Neutrophil (primary cell): ENCODE results near the gene GNL3L.
"Not testable (repeated sequence)": the region's sequence is repeated elsewhere in the genome, so short reads cannot be mapped to it uniquely, and the experiment has no call there.

Source experiments
- H3K27ac ChIP-seq: fragments of 200-600 bp; sonication (generic); 2 replicates; pipeline ENCODE4 v1.5.1; 2016; ENCODE audit warnings: mild to moderate bottlenecking, moderate library complexity
- H3K27me3 ChIP-seq: fragments of 200-600 bp; sonication (generic); 2 replicates; pipeline ENCODE4 v1.6.0; 2016; ENCODE audit warnings: mild to moderate bottlenecking
- H3K36me3 ChIP-seq: fragments of 200-600 bp; sonication (generic); 2 replicates; pipeline ENCODE4 v1.5.1; 2017
- H3K4me1 ChIP-seq, 2 experiments: fragments of 200-600 bp in 1 of 2; sonication (generic) in 1 of 2; 1 replicate in 1 of 2; 2 replicates in 1 of 2; pipeline versions ENCODE4 v1.5.1 to v1.6.1; 2013 to 2016; ENCODE audit warnings: low read depth in 1 of 2, low read length in 1 of 2, mild to moderate bottlenecking in 1 of 2, moderate library complexity in 1 of 2; ENCODE audit not compliant: control insufficient read depth in 1 of 2, insufficient read depth in 1 of 2
- H3K4me3 ChIP-seq, 2 experiments: fragments of 200-600 bp in 1 of 2; sonication (generic) in 1 of 2; 1 replicate in 1 of 2; 2 replicates in 1 of 2; pipeline ENCODE4 v1.5.1; 2013 to 2016; ENCODE audit warnings: low read depth in 1 of 2, low read length in 1 of 2, mild to moderate bottlenecking in 1 of 2, moderate library complexity in 1 of 2
- H3K9me3 ChIP-seq: fragments of 200-600 bp; sonication (generic); 2 replicates; pipeline ENCODE4 v1.5.1; 2016
- CTCF ChIP-seq: fragments of 200-600 bp; sonication (generic); IDR thresholded peaks from 2 replicates; pipeline ENCODE4 v1.5.1; 2016; ENCODE audit warnings: antibody characterized with exemption

The GNL3L gene

GRCh38 chrX:54529552-54530356 lies at the start of gene GNL3L:
GNL3L (plus strand) TSS chrX:54530219; CDS start chrX:54532567, 2,348 bp downstream.
- Histone ChIP-seq H3K4me3 (peak within 1 kb of the TSS; percentile 74 to 93), H3K9me3 (no peaks in the 10 kb centered on the region), H3K4me1 (peaks cover 26 to 28% of the 10 kb centered on the region in 2 experiments), H3K27ac (peak within 1 kb of the TSS; percentile 89), H3K27me3 (no peaks in the 10 kb centered on the region), H3K36me3 (no peaks in the 10 kb centered on the region)
- no peak for TF ChIP-seq CTCF

- Histone ChIP-seq H3K9me3 (no peaks in the 10 kb centered on the region), H3K27ac (no peak overlapping the region), H3K4me3 (no peak overlapping the region), H3K4me1 (no peaks in the 10 kb centered on the region), H3K36me3 (no peaks in the 10 kb centered on the region), H3K27me3 (no peaks in the 10 kb centered on the region)
- TF ChIP-seq CTCF: no peak
These were observed 47.0 kb upstream of the GNL3L start for GRCh38 chrX:54482839-54483593.

GRCh38 chrX:54483946-54484345 lies 46.1 kb upstream of the GNL3L start:
- no peaks in the 10 kb centered on the region for H3K27me3 ChIP-seq
- no peak overlapping the region for H3K4me3 ChIP-seq
- no peak overlapping the region for H3K27ac ChIP-seq
- TF ChIP-seq CTCF: no peak
- H3K4me1 ChIP-seq: no peaks in the 10 kb centered on the region
- no peaks in the 10 kb centered on the region for H3K36me3 ChIP-seq
- no peaks in the 10 kb centered on the region for H3K9me3 ChIP-seq

- no peaks in the 10 kb centered on the region for H3K9me3 ChIP-seq
- no peaks in the 10 kb centered on the region for H3K27me3 ChIP-seq
- H3K36me3 ChIP-seq: no peaks in the 10 kb centered on the region
- no peak overlapping the region for H3K27ac ChIP-seq
- no peak for TF ChIP-seq CTCF
- no peak overlapping the region for H3K4me3 ChIP-seq
- H3K4me1 ChIP-seq: no peaks in the 10 kb centered on the region
These were observed 45.4 kb upstream of the GNL3L start for GRCh38 chrX:54484666-54485065.

- not testable (repeated sequence) for H3K9me3 ChIP-seq, H3K4me1 ChIP-seq, H3K36me3 ChIP-seq, H3K27ac ChIP-seq, H3K4me3 ChIP-seq
- peaks cover 23% of the 10 kb centered on the region for H3K27me3 ChIP-seq
These were observed 40.2 kb upstream of the GNL3L start for GRCh38 chrX:54489819-54490218.

GRCh38 chrX:54492340-54492739 lies 37.7 kb upstream of the GNL3L start:
- Histone ChIP-seq H3K36me3 (no peaks in the 10 kb centered on the region), H3K27ac (no peak overlapping the region), H3K9me3 (no peaks in the 10 kb centered on the region), H3K4me3 (no peak overlapping the region), H3K4me1 (no peaks in the 10 kb centered on the region), H3K27me3 (peaks cover 48% of the 10 kb centered on the region)
- TF ChIP-seq CTCF: no peak
